8988T (cell line): ENCODE data around the gene USP28.
"Not testable (repeated sequence)": the region's sequence is repeated elsewhere in the genome, so short reads cannot be mapped to it uniquely, and the experiment has no call there.

Experiments used
- DNase-seq: peaks from one replicate; pipeline ENCODE4 v3.0.0; 2011

Gene USP28

GRCh38 chr11:113833151-113833550 is 42.2 kb downstream of the USP28 start:
- no peak for DNase-seq

GRCh38 chr11:113831314-113831713 is 44.1 kb downstream of the USP28 start:
- no peak for DNase-seq

GRCh38 chr11:113829751-113830150 is 45.6 kb downstream of the USP28 start:
- DNase-seq = no peak

GRCh38 chr11:113828191-113828590 is 47.2 kb downstream of the USP28 start:
- no peak for DNase-seq

GRCh38 chr11:113827477-113827876 is 47.9 kb downstream of the USP28 start:
- DNase-seq = no peak

- no peak for DNase-seq
Measured at GRCh38 chr11:113818426-113818825, 56.9 kb downstream of the USP28 start.

GRCh38 chr11:113817626-113818025 is 57.7 kb downstream of the USP28 start:
- DNase-seq = no peak

- DNase-seq = no peak
Measured at GRCh38 chr11:113817162-113817561, 58.2 kb downstream of the USP28 start.

GRCh38 chr11:113814181-113814580 is 61.2 kb downstream of the USP28 start:
- DNase-seq = no peak

- DNase-seq = no peak
Measured at GRCh38 chr11:113808931-113809330, 66.4 kb downstream of the USP28 start.

- DNase-seq = no peak
Measured at GRCh38 chr11:113806406-113806805, 69.0 kb downstream of the USP28 start.

- no peak for DNase-seq
Measured at GRCh38 chr11:113805640-113806039, 69.7 kb downstream of the USP28 start.

GRCh38 chr11:113802621-113803020 is 72.8 kb downstream of the USP28 start:
- DNase-seq = no peak

- DNase-seq = peak; percentile 35
Measured at GRCh38 chr11:113796663-113797259, 78.6 kb downstream of the USP28 start.

- DNase-seq = no peak
Measured at GRCh38 chr11:113789675-113790320, 85.6 kb downstream of the USP28 start.

GRCh38 chr11:113789016-113789415 is 86.4 kb downstream of the USP28 start:
- DNase-seq = not testable (repeated sequence)

- no peak for DNase-seq
Measured at GRCh38 chr11:113782134-113782533, 93.2 kb downstream of the USP28 start.

GRCh38 chr11:113781682-113782081 is 93.7 kb downstream of the USP28 start:
- DNase-seq = no peak

- DNase-seq = no peak
Measured at GRCh38 chr11:113779496-113779895, 95.9 kb downstream of the USP28 start, which contains the start of gene CLDN25. CLDN25 (plus strand) TSS chr11:113779796; CDS start chr11:113779796, 0 bp downstream.

GRCh38 chr11:113778111-113778910 is 97.1 kb downstream of the USP28 start:
- no peak for DNase-seq

GRCh38 chr11:113774174-113774503 is 101.2 kb downstream of the USP28 start:
- no peak for DNase-seq

- peak; percentile 59 for DNase-seq
Measured at GRCh38 chr11:113773416-113774173, 101.8 kb downstream of the USP28 start, which contains the start of gene ZW10. ZW10 (minus strand) TSS chr11:113773692; CDS start chr11:113773666, 26 bp downstream.

- no peak for DNase-seq
Measured at GRCh38 chr11:113773092-113773415, 102.3 kb downstream of the USP28 start.
